Karpas-422 (cell line): ENCODE results near the gene STRA6. TPM values are rescaled to one million over a fixed set of nuclear protein-coding genes. Genes with fewer than 3 reads are reported as not detected.

Source experiments
- DNase-seq: peaks from one replicate; pipeline ENCODE4 v3.0.0-alpha.2; 2015
- H2AFZ ChIP-seq: fragments of 200-600 bp; sonication (generic); 2 replicates; pipeline ENCODE4 v1.6.1; 2014; ENCODE audit warnings: antibody characterized with exemption, low read length, mixed read lengths
- H3K27ac ChIP-seq: fragments of 200-600 bp; sonication (generic); 2 replicates; pipeline ENCODE4 v1.5.1; 2014; ENCODE audit warnings: mild to moderate bottlenecking, low read length, moderate library complexity
- H3K27me3 ChIP-seq: fragments of 200-600 bp; sonication (generic); 2 replicates; pipeline ENCODE4 v1.6.1; 2014; ENCODE audit warnings: low read length, mixed read lengths
- H3K36me3 ChIP-seq: fragments of 200-600 bp; sonication (generic); 2 replicates; pipeline ENCODE4 v1.6.1; 2014; ENCODE audit warnings: low read length, mixed read lengths; ENCODE audit not compliant: insufficient read depth
- H3K4me1 ChIP-seq: fragments of 200-600 bp; sonication (generic); 2 replicates; pipeline ENCODE4 v1.6.1; 2014; ENCODE audit warnings: mild to moderate bottlenecking, low read length, mixed read lengths
- H3K4me2 ChIP-seq: fragments of 200-600 bp; sonication (generic); 2 replicates; pipeline ENCODE4 v1.6.1; 2014; ENCODE audit warnings: low read length, low read depth, mild to moderate bottlenecking; ENCODE audit not compliant: poor library complexity, severe bottlenecking
- H3K4me3 ChIP-seq: fragments of 200-600 bp; sonication (generic); 2 replicates; pipeline ENCODE4 v1.5.1; 2014; ENCODE audit warnings: mild to moderate bottlenecking, antibody characterized with exemption, low read length, mixed read lengths
- H3K79me2 ChIP-seq: fragments of 200-600 bp; sonication (generic); 2 replicates; pipeline ENCODE4 v1.6.1; 2014; ENCODE audit warnings: mild to moderate bottlenecking, low read length, mixed read lengths
- H3K9ac ChIP-seq: fragments of 200-600 bp; sonication (generic); 2 replicates; pipeline ENCODE4 v1.6.0; 2014; ENCODE audit warnings: low read length
- H3K9me2 ChIP-seq: fragments of 200-600 bp; sonication (generic), shearing (Covaris generic); replicated peaks from 2 replicates; pipeline ENCODE4 v1.6.0; 2014; ENCODE audit warnings: mild to moderate bottlenecking, low read length, moderate library complexity; ENCODE audit not compliant: insufficient read depth
- H3K9me3 ChIP-seq: fragments of 300-700, 200-600 bp; sonication (generic); 2 replicates; pipeline ENCODE4 v1.6.1; 2014; ENCODE audit warnings: low read length, mixed read lengths
- H4K20me1 ChIP-seq: fragments of 200-600 bp; sonication (generic); 2 replicates; pipeline ENCODE4 v1.6.1; 2014; ENCODE audit warnings: mild to moderate bottlenecking, antibody characterized with exemption, low read length, low read depth; ENCODE audit not compliant: insufficient read depth
- total RNA-seq: library from RNA; depleted of rRNA; stranded (reverse); fragments of >200 nt; shearing (Covaris generic); gene quantifications from 2 replicates; pipeline ENCODE4 v1.2.3, GENCODE V29; 2014; ENCODE audit warnings: low replicate concordance

STRA6 gene
- total RNA-seq, 1 experiment from 2014 or later: not detected

DNA sequence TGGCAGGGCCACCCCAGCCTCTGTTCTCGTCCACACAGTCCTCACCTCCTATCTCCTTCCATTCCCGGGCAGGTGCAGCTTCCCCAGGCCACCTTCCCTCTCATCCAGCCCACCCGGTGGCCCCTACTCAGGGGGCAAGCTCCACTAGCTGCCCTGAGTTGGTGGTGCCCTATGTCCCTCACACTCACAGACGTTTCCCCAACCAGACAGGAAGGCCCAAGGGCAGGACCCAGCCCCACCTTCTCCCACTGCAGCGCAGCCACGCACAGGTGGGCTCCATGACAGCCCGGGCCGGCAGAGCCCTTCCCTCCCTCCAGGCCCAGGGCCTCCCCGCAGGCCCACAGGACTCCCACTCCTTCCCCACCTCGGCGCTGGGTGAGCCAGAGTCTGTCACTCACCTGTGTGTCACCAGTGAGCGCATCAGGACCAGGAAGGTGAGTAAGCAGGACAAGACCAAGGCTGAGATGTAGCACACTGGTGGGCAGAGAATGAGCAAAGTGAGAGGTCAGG lies 17.9 kb downstream of the STRA6 start:
- Histone ChIP-seq H3K36me3 (no peaks in the 10 kb centered on the region), H3K4me3 (no peak overlapping the region), H3K9me2 (no peaks in the 10 kb centered on the region), H3K27me3 (no peaks in the 10 kb centered on the region), H3K9ac (no peak overlapping the region), H4K20me1 (no peaks in the 10 kb centered on the region), H3K27ac (no peak overlapping the region), H3K79me2 (no peaks in the 10 kb centered on the region), H3K4me1 (no peaks in the 10 kb centered on the region), H3K9me3 (no peaks in the 10 kb centered on the region), H3K4me2 (no peak overlapping the region), H2AFZ (no peak overlapping the region)
- no peak for DNase-seq

DNA sequence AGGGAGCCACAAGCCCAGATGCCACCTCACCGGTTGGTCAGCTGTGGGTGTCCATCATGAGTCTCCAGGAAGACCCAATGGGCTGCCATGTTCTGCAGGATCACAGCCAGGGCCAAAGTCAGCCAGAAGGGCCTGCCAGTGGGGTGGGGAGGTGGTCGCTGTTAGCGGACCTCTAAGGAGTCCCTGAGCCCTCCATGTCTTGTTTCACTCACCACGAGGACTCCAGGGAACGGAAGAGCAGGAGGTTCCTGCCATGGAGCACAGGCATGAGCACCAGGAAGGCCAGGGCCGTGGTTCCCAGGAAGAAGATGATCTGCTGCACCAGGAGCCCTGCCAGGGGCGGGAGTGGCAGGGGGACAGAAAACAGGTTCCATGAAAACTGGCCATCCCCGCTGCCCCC lies 20.5 kb downstream of the STRA6 start:
- H4K20me1 ChIP-seq: no peaks in the 10 kb centered on the region
- H3K4me2 ChIP-seq: no peak overlapping the region
- no peak overlapping the region for H3K4me3 ChIP-seq
- no peak overlapping the region for H3K27ac ChIP-seq
- no peak overlapping the region for H2AFZ ChIP-seq
- H3K4me1 ChIP-seq: no peaks in the 10 kb centered on the region
- H3K9me3 ChIP-seq: no peaks in the 10 kb centered on the region
- H3K9me2 ChIP-seq: no peaks in the 10 kb centered on the region
- no peak for DNase-seq
- no peaks in the 10 kb centered on the region for H3K79me2 ChIP-seq
- H3K36me3 ChIP-seq: no peaks in the 10 kb centered on the region
- no peak overlapping the region for H3K9ac ChIP-seq
- H3K27me3 ChIP-seq: no peaks in the 10 kb centered on the region

DNA sequence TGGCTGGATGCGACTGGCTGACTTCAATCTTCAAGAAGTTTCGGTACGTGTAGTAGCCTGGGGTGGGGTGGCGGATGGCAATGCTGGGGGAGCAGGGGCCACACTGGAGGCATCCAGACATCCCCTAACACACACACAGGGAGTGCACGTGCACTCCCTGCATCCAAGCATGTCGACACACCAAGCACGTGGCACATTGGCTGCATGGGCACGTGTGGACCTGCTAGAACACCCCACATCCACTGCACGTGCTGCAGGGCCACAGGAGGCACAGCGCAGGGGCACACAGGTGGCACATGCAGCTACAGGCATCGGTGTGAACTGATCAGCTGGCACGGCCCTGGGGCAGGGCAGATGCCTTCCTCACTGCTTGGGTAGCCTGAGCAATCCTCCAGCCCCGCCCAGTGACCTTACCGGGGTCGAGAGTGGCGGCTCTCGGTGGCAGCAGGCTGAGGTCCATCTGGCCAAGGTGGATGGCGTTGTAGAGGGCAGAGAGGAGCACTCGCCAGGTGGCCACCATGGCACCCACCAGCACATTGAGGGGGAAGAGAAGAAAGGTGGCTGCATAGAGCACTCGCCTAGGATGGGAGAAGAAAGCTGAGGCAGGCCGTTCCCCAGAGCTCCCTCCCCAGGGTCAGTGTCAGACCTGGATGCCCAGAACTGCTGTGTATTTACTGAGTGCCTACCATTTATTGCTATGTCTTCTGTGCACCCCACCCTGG lies 21.5 kb downstream of the STRA6 start:
- Histone ChIP-seq H3K79me2 (no peaks in the 10 kb centered on the region), H3K4me2 (no peak overlapping the region), H2AFZ (no peak overlapping the region), H3K27ac (no peak overlapping the region), H3K4me3 (no peak overlapping the region), H3K27me3 (no peaks in the 10 kb centered on the region), H3K36me3 (no peaks in the 10 kb centered on the region), H4K20me1 (no peaks in the 10 kb centered on the region), H3K9me3 (no peaks in the 10 kb centered on the region), H3K4me1 (no peaks in the 10 kb centered on the region), H3K9me2 (no peaks in the 10 kb centered on the region), H3K9ac (no peak overlapping the region)
- no peak for DNase-seq

DNA sequence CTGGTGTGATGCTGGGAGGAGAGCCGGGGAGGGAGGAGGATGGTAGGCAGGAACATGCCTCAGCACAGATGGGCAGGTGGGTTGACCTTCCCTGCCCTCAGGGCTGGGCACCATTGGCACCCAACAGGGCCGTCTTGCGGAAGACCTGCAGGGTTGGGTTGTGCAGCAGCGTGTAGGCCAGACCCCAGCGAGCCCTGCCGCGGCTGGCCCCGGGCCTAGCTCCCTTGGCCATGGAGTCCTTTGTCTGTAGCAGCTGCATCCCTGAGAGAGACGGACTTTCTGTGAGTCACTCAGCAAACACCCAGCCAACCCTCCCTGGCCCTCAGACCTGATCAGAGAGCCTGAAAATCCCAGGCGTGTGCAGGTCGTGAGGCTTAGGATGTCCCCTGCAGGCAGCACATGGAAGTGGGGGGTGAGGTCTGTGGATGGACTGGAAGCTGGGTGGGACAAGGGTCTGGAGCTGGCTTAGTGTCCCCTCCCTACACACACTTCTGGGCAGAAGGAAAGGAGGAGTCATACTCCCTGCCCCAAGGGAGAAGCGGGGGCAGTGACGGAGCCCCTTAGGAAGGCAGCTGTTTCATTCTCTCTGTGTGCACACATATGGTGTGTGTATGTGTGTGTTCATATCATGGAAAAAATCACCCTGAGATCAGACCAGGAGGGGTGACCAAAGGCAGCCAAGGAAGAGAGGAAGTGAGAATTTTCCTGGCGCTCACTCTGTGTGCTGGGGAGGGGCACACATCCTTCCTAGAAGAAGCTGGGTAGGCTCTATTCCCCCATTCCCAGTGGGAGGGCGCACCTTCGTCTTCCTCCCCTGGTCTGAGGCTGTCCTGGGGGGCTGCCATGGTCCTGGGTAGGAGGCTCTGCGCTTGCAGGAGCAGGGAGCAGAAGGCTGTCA lies 22.4 kb downstream of the STRA6 start:
- no peaks in the 10 kb centered on the region for H3K4me1 ChIP-seq
- H3K27ac ChIP-seq: no peak overlapping the region
- no peaks in the 10 kb centered on the region for H3K27me3 ChIP-seq
- H3K4me3 ChIP-seq: no peak overlapping the region
- no peak overlapping the region for H3K9ac ChIP-seq
- no peak overlapping the region for H3K4me2 ChIP-seq
- H3K9me3 ChIP-seq: no peaks in the 10 kb centered on the region
- no peaks in the 10 kb centered on the region for H3K79me2 ChIP-seq
- no peak overlapping the region for H2AFZ ChIP-seq
- DNase-seq: no peak
- H3K9me2 ChIP-seq: no peaks in the 10 kb centered on the region
- H3K36me3 ChIP-seq: no peaks in the 10 kb centered on the region
- H4K20me1 ChIP-seq: no peaks in the 10 kb centered on the region

DNA sequence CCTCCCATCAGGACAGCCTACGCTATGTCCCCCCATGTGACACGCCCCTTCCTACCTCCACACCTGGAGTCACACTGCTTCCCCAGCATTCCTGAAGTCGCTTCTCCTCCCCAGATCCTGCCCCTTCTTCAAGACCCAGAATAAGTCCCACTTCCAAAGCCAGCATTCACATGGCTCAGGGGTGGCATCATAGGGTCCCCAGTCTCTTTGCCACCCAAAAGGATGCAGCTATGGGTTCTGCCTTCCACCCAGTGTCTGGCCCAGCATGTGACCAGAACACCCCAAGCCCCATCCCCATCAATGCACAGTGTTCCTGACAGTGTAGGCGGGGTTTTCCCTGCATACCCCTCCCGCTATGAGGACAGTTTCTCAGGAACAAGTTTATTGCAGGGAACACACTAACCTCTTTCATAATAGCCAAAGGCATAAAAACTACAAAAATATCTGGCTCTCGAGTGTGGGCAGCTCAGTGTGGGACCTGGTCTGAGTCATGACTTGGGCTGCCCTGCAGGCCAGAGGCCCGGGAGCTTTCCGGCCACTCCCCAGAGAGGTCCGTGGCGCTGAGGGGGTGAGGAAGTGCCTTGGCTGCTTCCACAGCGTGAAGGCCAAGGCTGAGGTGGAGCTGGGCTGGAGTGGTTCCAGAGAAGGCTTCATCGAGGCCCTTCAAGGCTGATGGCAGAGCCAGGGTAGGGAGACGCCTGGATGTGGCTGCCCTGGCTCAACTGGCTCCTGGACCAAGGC lies 23.3 kb downstream of the STRA6 start:
- Histone ChIP-seq H2AFZ (no peak overlapping the region), H3K27ac (no peak overlapping the region), H3K9me2 (no peaks in the 10 kb centered on the region), H3K9ac (no peak overlapping the region), H3K4me3 (no peak overlapping the region), H3K4me1 (no peaks in the 10 kb centered on the region), H3K79me2 (no peaks in the 10 kb centered on the region), H3K9me3 (no peaks in the 10 kb centered on the region), H3K4me2 (no peak overlapping the region), H3K36me3 (no peaks in the 10 kb centered on the region), H3K27me3 (no peaks in the 10 kb centered on the region), H4K20me1 (no peaks in the 10 kb centered on the region)
- no peak for DNase-seq

DNA sequence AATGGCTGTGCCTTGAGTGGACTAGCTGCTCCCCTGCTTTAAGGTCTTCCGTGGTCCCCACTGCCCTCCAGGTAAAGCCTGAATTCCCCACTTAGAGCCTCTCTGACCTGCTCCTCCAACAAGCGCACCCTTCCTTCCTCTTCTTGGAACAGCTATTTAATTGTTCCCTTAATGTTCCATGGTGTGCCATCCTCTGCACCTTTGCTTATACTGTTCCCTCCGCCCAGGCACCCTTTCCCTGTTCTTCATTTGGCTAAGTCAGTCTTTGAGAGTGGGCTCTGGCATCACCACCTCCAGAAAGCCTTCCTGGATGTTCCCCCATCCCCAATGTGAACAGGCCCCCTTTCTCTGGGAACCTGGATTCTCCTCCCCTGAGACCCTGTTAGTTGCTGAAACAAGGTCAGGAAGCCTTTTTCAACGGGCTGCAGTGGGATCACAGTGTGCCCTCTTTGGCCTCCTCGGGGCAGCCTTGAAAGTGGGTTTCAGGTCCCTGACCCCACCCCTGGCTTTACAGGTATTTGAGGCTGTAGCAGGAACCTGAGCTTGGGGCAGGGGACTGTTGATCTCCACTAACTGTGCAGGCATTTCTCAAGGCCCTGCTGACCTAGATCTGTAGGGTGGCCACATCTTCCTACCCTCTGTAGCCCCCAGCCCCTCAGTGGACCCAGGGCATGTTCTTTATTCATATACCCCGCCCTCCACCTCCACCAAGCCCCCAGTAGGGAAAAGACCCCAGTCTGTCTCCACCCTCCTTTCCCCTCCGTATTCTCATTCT lies 24.1 kb downstream of the STRA6 start:
- H4K20me1 ChIP-seq: no peaks in the 10 kb centered on the region
- no peak overlapping the region for H3K9ac ChIP-seq
- no peak overlapping the region for H3K27ac ChIP-seq
- no peaks in the 10 kb centered on the region for H3K79me2 ChIP-seq
- H2AFZ ChIP-seq: no peak overlapping the region
- no peak for DNase-seq
- no peaks in the 10 kb centered on the region for H3K4me1 ChIP-seq
- H3K36me3 ChIP-seq: no peaks in the 10 kb centered on the region
- no peak overlapping the region for H3K4me2 ChIP-seq
- H3K27me3 ChIP-seq: no peaks in the 10 kb centered on the region
- H3K9me3 ChIP-seq: no peaks in the 10 kb centered on the region
- no peaks in the 10 kb centered on the region for H3K9me2 ChIP-seq
- H3K4me3 ChIP-seq: no peak overlapping the region

DNA sequence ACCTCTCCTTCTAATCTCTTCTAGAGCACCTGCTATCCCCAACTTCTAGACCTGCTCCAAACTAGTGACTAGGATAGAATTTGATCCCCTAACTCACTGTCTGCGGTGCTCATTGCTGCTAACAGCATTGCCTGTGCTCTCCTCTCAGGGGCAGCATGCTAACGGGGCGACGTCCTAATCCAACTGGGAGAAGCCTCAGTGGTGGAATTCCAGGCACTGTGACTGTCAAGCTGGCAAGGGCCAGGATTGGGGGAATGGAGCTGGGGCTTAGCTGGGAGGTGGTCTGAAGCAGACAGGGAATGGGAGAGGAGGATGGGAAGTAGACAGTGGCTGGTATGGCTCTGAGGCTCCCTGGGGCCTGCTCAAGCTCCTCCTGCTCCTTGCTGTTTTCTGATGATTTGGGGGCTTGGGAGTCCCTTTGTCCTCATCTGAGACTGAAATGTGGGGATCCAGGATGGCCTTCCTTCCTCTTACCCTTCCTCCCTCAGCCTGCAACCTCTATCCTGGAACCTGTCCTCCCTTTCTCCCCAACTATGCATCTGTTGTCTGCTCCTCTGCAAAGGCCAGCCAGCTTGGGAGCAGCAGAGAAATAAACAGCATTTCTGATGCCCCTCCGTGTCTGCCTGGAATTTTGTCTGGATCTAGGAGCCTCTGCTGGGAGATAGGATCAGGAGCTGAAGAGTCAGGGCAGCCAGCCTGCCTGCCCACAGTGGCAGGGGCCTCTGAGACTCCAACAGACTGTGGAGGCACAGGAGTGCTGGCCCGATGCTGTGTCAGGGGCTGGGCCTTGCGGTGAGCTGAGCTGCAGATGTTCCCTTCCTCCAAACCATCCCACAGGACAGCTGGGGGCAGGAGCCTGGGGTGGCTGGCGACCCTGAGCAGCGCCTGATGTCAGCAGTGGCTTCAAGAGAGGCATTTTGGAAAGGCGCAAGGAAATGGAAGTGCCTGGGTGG lies 26.0 kb downstream of the STRA6 start:
- no peaks in the 10 kb centered on the region for H3K9me3 ChIP-seq
- H3K9ac ChIP-seq: no peak overlapping the region
- no peak overlapping the region for H2AFZ ChIP-seq
- H3K4me2 ChIP-seq: no peak overlapping the region
- no peaks in the 10 kb centered on the region for H3K79me2 ChIP-seq
- no peaks in the 10 kb centered on the region for H3K4me1 ChIP-seq
- H3K27me3 ChIP-seq: no peaks in the 10 kb centered on the region
- no peak overlapping the region for H3K27ac ChIP-seq
- H4K20me1 ChIP-seq: no peaks in the 10 kb centered on the region
- no peak overlapping the region for H3K4me3 ChIP-seq
- H3K36me3 ChIP-seq: no peaks in the 10 kb centered on the region
- H3K9me2 ChIP-seq: no peaks in the 10 kb centered on the region
- no peak for DNase-seq
